Measurements from ENCODE around the gene HDAC7.

Gene HDAC7

DNA sequence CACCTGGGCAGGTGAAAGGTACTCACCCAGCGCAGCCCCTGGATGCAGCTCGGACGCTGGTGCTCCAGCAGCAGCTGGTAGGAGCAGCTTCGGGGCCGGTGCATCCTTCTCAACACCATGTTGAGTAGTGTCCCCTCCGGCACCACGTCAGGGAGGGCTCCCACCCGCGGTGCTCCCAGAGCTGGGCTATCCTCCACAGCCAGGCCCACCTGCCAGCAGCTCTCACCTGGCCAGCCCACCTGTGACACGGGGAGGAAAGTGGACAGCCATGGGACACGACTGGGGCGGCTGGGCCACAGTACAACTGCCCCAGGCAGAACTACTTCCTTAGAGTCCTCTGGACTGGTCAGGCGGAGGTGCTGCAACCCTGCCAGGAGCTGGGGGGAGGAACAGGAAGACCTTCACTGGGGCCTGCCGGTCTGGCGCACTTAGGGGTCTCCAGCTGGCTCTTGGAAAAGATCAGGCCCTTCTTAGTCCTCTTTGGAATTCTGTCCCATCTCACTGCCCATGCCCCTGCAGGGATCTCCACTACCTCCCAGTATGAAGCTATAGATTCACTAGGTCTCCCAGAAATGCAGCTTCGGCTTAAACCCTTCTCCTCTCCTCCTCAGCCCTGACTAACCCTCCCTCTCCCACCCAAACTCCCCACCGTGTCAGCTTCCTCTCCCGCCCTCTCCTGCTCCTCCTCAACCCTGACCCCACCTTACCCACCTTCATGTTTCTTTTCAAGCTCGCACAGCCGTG is 61.7 kb downstream of the HDAC7 start:
- FAIRE-seq: no peak

DNA sequence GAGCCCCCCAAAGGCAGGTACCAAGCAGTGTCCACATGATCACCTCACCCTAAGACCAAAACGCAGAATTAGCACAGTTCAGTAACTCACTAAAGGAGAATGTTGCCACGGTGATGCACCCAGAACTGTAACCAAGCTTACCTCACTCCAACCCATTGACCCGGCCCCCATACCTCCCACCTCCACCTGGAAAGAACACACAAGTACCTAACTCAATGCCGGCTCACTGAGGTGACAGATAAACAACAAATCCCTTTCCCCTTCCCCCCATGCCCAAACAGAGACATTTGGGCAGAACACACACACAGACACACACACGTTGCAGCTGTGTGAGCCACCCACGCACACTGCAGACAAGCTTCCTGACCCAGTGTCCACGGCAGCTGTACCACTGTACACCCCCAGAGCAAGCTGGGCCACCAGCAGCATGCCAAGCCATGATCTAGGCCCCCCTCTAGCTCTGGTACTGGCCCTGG is 62.3 kb downstream of the HDAC7 start:
- no peak for FAIRE-seq

- FAIRE-seq: no peak
These were observed 63.8 kb downstream of the HDAC7 start for GRCh38 chr12:47755655-47756562.

- FAIRE-seq: no peak
These were observed 64.8 kb downstream of the HDAC7 start for GRCh38 chr12:47754881-47755280.

- no peak for FAIRE-seq
These were observed 65.6 kb downstream of the HDAC7 start for GRCh38 chr12:47754126-47754525.

GRCh38 chr12:47753021-47754001 is 66.4 kb downstream of the HDAC7 start:
- FAIRE-seq: no peak

DNA sequence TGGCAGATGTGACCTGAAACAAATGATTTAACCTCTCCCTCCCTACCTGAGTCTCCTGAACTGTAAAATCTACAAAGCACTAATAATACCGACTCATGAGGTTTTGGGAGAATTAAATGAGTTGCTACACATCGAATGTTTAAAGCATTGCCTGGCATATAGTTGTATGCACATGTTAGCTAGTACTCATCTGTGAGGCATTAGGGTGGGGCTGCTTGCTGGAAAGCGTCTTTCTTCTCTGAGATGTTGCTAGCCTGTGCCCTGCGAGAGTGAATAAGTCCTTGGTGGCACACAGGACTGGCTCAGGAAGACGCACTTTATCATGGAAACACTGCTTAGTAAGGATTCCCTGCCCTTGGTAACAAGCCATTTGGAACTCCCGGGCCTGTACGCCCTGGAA is 67.2 kb downstream of the HDAC7 start:
- FAIRE-seq: no peak

GRCh38 chr12:47752121-47752520 is 67.6 kb downstream of the HDAC7 start:
- no peak for FAIRE-seq

- FAIRE-seq: no peak
These were observed 68.1 kb downstream of the HDAC7 start for GRCh38 chr12:47751561-47751960.

- FAIRE-seq: no peak
These were observed 68.7 kb downstream of the HDAC7 start for GRCh38 chr12:47750916-47751470.

GRCh38 chr12:47750229-47750798 is 69.4 kb downstream of the HDAC7 start:
- no peak for FAIRE-seq

- FAIRE-seq: no peak
These were observed 70.8 kb downstream of the HDAC7 start for GRCh38 chr12:47748899-47749298.

GRCh38 chr12:47748507-47748828 is 71.2 kb downstream of the HDAC7 start:
- FAIRE-seq: no peak

- no peak for FAIRE-seq
These were observed 71.9 kb downstream of the HDAC7 start for GRCh38 chr12:47747596-47748506.

GRCh38 chr12:47747126-47747525 is 72.6 kb downstream of the HDAC7 start:
- FAIRE-seq: no peak

DNA sequence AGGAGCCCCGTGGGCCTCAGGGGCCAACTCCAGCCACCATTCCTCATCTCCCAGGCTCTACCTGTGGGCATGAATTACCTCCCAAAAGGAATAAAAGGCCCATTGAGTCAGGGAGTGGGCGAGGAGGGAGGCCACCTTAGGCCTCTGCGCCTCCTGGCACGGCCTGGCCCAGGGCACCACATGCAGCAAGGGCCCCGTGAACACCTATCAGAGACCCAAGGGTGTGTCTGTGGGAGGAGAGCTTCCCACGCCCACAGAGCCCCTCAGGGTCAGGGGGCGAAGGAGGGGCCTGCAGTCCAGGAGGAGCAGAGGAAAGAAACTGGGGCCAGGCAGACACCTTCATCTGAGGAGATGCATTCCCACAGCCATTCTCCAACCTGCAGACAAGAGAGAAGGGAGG is 73.2 kb downstream of the HDAC7 start:
- no peak for FAIRE-seq

DNA sequence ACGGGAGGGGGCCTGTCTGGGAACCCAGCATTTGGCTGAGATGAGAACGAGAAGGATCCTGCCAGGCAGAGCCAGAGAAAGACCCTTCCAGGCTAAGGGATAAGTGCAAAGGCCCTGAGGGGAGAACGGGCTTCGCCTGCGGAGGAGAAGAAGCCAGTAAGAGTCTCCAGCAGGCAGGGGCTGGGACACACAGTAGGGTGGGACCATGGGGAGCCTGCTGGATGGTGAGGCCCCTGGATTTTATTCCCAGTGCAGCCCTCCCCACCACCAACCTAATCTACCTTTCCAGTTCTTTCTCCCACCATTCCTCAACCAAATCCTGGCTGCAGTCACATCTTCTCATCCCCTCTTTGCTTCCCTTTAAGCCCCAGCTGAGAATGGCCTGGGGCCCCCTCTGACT is 73.6 kb downstream of the HDAC7 start:
- no peak for FAIRE-seq

GRCh38 chr12:47745485-47746041 is 74.1 kb downstream of the HDAC7 start:
- FAIRE-seq: no peak

DNA sequence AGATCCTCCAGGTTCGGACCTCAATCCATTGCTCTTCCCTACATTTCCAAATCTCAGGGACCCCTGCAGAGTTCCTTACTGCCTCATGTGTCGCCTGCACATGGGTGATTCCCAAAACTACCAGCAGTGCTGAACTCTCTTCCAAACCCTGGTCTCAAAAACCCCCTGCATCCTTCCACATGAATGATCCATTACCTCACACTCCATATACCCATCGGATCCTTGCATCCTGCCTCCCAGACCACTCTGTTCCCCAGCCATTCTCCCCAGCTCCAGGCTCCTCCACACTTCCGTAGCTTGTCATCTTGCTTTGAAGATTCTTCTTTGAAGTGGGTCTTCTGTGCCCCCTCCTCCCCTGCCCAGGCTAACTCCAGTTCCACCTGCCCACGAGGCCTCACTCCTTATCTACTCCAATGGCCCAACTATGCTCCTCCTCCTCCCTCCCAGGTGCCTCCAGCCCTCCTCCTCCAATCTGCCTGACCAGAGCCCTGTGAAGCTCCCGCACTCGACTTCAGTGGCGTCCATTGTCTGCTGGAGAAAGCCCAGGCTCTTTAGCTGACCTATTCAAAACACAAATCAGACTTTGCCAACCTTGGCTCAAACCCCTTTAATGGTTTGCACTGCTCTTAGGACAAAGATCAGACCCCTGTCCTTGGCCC is 74.8 kb downstream of the HDAC7 start:
- no peak for FAIRE-seq

DNA sequence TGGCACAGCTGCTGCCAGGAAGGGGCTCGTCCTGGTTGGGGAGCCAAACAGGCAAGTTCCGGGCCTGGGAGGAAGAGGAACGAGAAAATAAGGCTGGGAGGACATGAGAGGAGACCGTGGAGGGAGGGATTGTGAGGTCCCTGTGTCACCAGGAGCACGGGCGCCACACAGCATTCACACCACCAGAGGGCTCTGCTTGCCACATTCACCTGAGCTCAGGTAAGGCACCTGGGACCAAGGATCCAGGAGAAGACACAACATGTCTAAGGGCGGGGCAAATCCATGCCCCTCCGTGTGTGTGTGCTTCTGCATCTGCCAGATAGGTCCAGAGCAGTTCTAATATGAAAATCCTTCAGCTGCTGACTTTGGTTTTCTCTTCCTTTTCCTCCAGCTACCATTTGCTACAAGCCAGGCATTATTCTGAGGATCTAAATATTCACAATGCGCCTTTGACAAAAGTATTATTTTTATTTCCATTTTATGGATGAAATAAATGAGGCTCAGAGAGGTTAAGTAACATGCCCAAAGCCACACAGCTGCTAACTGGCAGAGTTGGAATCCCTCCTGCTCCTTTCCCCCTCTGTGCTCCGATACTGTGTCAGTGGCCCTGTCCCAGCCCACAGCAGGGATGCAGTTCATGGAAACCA is 75.6 kb downstream of the HDAC7 start:
- no peak for FAIRE-seq
